ENCODE measurements around the gene IER3.

- TF ChIP-seq EZH2 (IDR thresholded peaks at IDR 0.05; ENCODE audit: low read depth, low read length, severe bottlenecking) = no peak
- no peak for TF ChIP-seq EP300 (IDR thresholded peaks at IDR 0.05; ENCODE audit: borderline replicate concordance in 1 of 2, low read depth in 2 of 2, low read length in 2 of 2)
- TF ChIP-seq, protein P1, sequence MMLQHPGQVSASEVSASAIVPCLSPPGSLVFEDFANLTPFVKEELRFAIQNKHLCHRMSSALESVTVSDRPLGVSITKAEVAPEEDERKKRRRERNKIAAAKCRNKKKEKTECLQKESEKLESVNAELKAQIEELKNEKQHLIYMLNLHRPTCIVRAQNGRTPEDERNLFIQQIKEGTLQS (IDR thresholded peaks at IDR 0.05; ENCODE audit: insufficient read depth, low read depth, low read length) = no peak
- TF ChIP-seq, protein P2, sequence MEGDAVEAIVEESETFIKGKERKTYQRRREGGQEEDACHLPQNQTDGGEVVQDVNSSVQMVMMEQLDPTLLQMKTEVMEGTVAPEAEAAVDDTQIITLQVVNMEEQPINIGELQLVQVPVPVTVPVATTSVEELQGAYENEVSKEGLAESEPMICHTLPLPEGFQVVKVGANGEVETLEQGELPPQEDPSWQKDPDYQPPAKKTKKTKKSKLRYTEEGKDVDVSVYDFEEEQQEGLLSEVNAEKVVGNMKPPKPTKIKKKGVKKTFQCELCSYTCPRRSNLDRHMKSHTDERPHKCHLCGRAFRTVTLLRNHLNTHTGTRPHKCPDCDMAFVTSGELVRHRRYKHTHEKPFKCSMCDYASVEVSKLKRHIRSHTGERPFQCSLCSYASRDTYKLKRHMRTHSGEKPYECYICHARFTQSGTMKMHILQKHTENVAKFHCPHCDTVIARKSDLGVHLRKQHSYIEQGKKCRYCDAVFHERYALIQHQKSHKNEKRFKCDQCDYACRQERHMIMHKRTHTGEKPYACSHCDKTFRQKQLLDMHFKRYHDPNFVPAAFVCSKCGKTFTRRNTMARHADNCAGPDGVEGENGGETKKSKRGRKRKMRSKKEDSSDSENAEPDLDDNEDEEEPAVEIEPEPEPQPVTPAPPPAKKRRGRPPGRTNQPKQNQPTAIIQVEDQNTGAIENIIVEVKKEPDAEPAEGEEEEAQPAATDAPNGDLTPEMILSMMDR (IDR thresholded peaks at IDR 0.05; ENCODE audit: control extremely low read depth in 1 of 3, insufficient read depth in 1 of 3, low read depth in 1 of 3, low read length in 3 of 3) = no peak
These were observed 10.3 kb upstream of the IER3 start for GRCh38 chr6:30754631-30755030.
